GM13977 (cell line): ENCODE data around the gene RPP40.

Experiments used
- DNase-seq: peaks from one replicate; pipeline ENCODE4 v3.0.0; 2012; ENCODE audit warnings: low spot score
- in situ Hi-C: fragments of 300-500 bp; cut with MboI; formaldehyde crosslinking; loops from one replicate; pipeline ENCODE4 v1.12.0; 2022; ENCODE audit warnings: low sequenced_read_pairs, low pct_unique_long_range_greater_than_20kb, mixed read lengths, inconsistent platforms; ENCODE audit not compliant: unreplicated experiment
- TF ChIP-seq, protein P1 (sequence below): IDR thresholded peaks from 2 replicates; pipeline ENCODE4 v1.5.1; 2012; ENCODE audit warnings: mild to moderate bottlenecking, control low read depth; ENCODE audit not compliant: insufficient read depth; ENCODE audit errors: extremely low read depth, missing control alignments

The RPP40 gene

DNA sequence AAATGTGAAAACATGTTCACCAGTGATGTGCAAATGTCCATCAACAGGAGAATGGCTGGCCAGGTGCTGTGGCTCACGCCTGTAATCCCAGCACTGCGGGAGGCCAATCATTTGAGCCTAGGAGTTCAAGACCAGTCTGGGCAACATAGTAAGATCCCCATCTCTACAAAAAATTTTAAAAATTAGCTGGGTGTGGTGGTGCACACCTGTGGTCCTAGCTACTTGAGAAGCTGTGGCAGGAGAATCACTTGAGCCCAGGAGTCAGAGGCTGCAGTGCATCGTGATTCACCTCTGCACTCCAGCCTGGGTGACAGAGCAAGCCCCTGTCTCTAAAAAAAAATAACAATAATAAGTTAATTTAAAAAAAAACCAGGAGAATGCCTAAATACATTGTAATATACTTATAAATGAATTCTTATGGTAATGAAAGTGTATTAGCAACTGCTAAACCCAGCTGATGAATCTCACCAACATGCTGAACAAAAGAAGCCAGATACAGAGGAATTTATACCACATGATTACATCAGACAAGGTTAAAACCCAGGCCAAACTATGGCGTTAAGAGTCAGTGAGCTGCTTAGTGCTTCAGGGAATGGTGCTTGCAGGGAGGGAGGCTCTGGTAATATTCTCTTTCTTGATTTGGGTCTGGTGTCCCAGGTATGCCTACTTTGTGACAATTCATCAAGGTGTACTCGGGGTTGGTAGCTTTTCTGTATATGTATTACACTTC is 36.4 kb downstream of the RPP40 start:
- DNase-seq: no peak
- TF ChIP-seq, protein P1, sequence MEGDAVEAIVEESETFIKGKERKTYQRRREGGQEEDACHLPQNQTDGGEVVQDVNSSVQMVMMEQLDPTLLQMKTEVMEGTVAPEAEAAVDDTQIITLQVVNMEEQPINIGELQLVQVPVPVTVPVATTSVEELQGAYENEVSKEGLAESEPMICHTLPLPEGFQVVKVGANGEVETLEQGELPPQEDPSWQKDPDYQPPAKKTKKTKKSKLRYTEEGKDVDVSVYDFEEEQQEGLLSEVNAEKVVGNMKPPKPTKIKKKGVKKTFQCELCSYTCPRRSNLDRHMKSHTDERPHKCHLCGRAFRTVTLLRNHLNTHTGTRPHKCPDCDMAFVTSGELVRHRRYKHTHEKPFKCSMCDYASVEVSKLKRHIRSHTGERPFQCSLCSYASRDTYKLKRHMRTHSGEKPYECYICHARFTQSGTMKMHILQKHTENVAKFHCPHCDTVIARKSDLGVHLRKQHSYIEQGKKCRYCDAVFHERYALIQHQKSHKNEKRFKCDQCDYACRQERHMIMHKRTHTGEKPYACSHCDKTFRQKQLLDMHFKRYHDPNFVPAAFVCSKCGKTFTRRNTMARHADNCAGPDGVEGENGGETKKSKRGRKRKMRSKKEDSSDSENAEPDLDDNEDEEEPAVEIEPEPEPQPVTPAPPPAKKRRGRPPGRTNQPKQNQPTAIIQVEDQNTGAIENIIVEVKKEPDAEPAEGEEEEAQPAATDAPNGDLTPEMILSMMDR: no peak
- in situ Hi-C loops: no loop called here

DNA sequence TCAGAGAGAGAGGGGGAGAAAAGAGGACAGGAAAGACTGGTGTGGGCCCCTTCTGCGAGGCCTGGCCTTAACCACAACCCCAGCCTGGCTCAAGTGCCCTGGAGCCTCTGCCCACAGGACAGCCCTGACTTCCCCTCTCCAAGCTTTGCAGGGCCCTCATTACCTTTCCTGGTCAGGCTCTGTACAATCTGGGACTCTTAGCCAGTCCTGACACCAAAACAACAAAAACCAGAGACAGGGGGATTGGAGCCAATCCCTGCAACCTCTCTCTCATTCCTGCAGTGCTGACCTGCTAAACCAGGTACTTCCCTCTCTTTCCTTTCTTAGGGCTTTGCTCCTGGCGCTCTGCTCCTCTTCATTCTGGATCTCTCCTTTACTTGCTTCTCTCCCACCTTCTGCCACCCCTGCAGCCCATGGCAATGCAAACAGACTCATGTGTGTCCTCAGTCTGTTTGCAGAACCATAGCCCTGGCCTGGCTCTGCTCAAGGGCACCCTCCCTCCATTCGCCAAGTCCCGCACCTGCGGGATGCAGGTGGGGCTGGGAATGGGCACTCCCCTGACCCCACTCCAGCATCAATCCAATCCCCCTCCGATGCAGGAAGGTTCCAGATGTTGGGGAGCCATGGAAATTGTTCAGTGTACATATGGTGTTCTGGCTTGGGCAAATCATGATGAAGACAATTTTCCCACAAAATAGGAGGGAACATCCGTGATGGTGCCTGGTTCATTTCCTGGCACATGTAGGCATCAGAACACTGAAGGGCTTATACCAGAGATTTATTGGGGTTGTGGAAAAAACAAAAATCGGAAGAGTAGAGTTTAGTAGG is 38.1 kb downstream of the RPP40 start:
- TF ChIP-seq, protein P1: no peak
- no peak for DNase-seq
- in situ Hi-C loops: no loop called here

DNA sequence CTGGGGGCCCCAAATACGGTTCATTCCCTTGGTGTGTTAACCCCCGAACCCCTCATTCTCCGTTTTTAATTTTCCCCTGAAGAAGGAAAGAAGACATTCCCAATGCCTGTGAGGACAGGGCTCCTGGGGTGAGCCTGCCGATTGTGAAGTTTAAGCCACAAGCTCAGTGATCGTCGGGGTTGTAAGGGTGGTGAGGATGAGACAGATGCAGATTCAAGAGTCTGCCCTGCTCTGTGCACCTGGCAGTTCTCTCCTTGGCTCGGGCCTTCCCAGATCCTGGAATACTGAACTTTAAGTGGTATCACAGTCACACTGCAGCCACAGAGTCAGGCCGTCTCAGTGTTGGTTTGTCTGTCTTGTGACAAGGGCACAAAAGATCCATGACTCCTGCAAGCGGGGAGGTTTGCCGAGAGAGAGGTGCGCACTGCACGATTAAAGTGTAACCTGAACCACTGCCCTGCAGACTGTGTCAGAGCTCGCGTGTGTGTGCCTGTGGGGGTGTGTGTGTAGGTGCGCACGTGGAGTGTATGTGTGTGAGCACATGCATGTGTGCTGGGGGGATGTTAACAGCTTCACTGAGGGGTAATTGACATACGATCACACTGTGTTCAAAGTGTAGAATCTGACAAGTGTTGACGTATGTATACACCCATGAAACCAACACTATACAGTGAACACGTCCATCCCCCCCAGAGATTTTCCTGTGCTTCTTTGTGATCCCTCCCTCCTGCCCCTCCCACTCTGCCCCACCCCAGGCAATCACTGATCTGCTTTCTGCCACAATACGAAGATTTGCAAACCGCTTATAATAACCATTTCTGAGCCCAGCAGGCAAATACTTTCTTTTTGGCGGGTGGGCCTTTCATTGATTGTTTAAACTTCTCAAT is 38.9 kb downstream of the RPP40 start:
- in situ Hi-C loops: no loop called here
- DNase-seq: no peak
- TF ChIP-seq, protein P1: no peak

DNA sequence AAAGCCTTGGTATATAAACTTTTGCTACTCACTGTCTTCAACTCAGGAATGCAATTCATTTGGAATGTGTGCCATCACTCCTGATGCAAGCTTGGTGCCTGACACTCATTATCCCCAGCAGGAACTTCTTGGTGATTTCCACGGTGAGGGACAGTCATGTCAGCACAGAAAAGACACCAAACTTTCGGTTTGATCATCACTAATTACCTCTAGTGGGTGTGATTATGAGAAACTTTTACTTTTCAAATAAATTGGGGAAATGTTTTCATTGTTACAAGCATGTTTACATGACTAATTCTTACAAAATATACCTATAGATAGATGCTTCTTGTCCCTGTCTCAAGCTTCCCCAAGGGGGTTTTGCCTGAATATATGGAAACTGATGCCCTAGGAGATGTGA is 40.9 kb downstream of the RPP40 start:
- in situ Hi-C loops: no loop called here
- TF ChIP-seq, protein P1: no peak
- no peak for DNase-seq

DNA sequence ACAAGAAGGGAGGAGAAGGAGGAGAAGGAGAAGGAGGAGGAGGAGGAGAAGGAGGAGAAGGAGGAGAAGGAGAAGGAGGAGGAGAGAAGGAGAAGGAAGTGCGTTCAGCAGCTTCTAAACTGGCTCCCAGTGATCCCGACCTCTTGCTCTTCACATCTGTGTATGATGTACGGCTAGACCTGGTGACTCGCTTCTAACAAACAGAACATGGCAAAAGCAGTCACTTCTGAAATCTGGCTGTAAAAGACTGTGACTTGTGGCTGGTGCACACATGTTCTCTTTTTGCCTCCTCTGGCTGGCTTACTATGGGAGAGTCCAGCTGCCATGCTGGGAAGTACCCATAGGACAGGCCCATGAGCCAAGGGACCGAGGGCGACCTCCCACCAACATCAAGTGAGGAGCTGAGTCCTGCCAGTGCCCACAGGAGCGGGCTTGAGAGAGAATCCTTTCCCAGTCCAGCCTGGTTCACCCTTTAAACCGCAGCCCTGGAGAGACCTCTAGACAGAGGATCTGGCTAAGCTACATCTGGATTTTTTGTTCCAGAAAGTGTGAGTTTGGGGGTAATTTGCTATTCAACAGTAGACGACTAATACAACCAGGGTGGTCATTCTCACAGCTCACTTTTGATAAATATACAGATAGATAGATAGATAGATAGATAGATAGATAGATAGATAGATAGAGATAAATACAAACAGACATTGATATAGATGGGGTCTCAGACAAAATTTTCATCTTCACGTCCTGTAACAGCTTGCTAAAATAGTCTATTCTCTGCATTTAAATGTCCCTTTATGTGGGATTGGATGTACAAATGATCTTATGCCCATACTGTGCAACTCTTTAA is 42.3 kb downstream of the RPP40 start:
- DNase-seq: no peak
- in situ Hi-C loops: no loop called here
- TF ChIP-seq, protein P1: no peak
